Right atrium auricular region (tissue), 2 donors: ENCODE measurements around the gene ARF6. TPM values are rescaled to one million over a fixed set of nuclear protein-coding genes. Genes with fewer than 3 reads are reported as not detected.

ENCODE experiments used
- DNase-seq: peaks from one replicate; pipeline ENCODE4 v3.0.0-alpha.2; 2019; ENCODE audit warnings: low spot score
- H3K27ac ChIP-seq, 2 donors: fragments of 200-600 bp; sonication (generic); 1 replicate in 1 of 2; 2 replicates in 1 of 2; pipeline ENCODE4 v1.5.1; 2016 to 2019
- H3K27me3 ChIP-seq, 2 donors: fragments of 200-600 bp; sonication (generic); one replicate each; pipeline versions ENCODE4 v1.5.1 to v1.6.0; 2017 to 2019
- H3K36me3 ChIP-seq: fragments of 200-600 bp; sonication (generic); one replicate; pipeline ENCODE4 v1.5.1; 2016
- H3K4me1 ChIP-seq, 2 donors: fragments of 200-600 bp; sonication (generic); one replicate each; pipeline versions ENCODE4 v1.5.1 to v1.6.0; 2017 to 2019
- H3K4me3 ChIP-seq, 2 donors: fragments of 200-600 bp; sonication (generic); 1 replicate in 1 of 2; 2 replicates in 1 of 2; pipeline ENCODE4 v1.5.1; 2017 to 2019; ENCODE audit warnings: mild to moderate bottlenecking in 1 of 2, moderate library complexity in 1 of 2
- H3K9me3 ChIP-seq, 2 donors: fragments of 200-600 bp; sonication (generic); one replicate each; pipeline ENCODE4 v1.5.1; 2019
- total RNA-seq, 2 donors: library from RNA; depleted of rRNA; stranded (reverse); fragments of >200 nt; gene quantifications; one replicate each; pipeline ENCODE4 v1.1.0, GENCODE V29; 2016
- TF ChIP-seq, protein P1 (sequence below), 2 donors: fragments of 200-600 bp; sonication (generic); IDR thresholded peaks; one replicate each; pipeline ENCODE4 v1.5.1; 2019; ENCODE audit warnings: antibody characterized with exemption in 2 of 2

Gene ARF6
- 10 to 100 TPM; 21.4 to 25.1 TPM for total RNA-seq

DNA sequence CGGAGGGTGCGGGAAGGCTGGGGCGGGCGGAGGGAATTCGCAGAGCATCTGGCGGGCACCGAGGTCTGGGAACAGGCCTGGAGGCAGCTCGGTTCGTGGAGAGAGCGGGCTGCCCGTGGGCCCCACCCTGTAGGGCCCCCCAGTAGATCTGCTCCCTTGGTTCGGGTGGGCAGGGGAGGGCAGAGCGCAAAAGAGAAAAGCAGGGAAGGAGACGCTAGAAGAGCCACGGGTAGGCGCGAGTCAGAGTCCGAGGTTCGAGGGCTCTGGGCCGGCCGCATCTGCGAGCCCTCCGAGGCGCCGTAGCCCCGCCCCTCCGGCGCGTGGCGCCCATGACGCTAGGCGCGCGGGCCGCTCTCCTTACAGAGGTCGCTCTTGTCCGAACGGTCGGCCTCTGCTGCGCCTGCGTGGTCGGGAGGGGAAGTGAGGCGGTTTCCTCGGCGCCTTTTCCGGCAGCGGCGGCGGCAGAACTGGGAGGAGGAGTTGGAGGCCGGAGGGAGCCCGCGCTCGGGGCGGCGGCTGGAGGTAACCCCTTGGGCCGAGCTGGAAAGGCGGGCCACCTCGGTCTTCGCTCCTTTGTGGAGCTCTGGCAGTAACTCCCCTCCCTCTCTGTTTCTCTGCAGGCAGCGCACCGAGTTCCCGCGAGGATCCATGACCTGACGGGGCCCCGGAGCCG, at the start of gene ARF6:
ARF6 (plus strand) TSS at position 447 of the 673 bp plus-strand sequence. CDS start 655 bp downstream, outside the sequence.
- TF ChIP-seq, protein P1, sequence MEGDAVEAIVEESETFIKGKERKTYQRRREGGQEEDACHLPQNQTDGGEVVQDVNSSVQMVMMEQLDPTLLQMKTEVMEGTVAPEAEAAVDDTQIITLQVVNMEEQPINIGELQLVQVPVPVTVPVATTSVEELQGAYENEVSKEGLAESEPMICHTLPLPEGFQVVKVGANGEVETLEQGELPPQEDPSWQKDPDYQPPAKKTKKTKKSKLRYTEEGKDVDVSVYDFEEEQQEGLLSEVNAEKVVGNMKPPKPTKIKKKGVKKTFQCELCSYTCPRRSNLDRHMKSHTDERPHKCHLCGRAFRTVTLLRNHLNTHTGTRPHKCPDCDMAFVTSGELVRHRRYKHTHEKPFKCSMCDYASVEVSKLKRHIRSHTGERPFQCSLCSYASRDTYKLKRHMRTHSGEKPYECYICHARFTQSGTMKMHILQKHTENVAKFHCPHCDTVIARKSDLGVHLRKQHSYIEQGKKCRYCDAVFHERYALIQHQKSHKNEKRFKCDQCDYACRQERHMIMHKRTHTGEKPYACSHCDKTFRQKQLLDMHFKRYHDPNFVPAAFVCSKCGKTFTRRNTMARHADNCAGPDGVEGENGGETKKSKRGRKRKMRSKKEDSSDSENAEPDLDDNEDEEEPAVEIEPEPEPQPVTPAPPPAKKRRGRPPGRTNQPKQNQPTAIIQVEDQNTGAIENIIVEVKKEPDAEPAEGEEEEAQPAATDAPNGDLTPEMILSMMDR (IDR thresholded peaks at IDR 0.05) = peak in 1 of 2 donors; percentile 40
- no peaks in the 10 kb centered on the region for H3K27me3 ChIP-seq
- H3K9me3 ChIP-seq = no peaks in the 10 kb centered on the region
- peak within 1 kb of the TSS; percentile 100 for H3K27ac ChIP-seq
- H3K36me3 ChIP-seq = peaks cover 21% of the 10 kb centered on the region
- H3K4me3 ChIP-seq = peak within 1 kb of the TSS; percentile 99 to 100
- peak; percentile 98 for DNase-seq
- H3K4me1 ChIP-seq = peaks cover 0 to 41% of the 10 kb centered on the region in 2 donors

- TF ChIP-seq, protein P1 (IDR thresholded peaks at IDR 0.05) = no peak
- Histone ChIP-seq H3K36me3 (peaks cover 30% of the 10 kb centered on the region), H3K9me3 (no peaks in the 10 kb centered on the region), H3K27me3 (no peaks in the 10 kb centered on the region), H3K27ac (no peak overlapping the region), H3K4me1 (peaks cover 0 to 29% of the 10 kb centered on the region in 2 donors), H3K4me3 (no peak overlapping the region)
- no peak for DNase-seq
Measured at GRCh38 chr14:49849213-49849847, 43.6 kb upstream of the ARF6 start.

- Histone ChIP-seq H3K36me3 (peaks cover 11% of the 10 kb centered on the region), H3K27me3 (no peaks in the 10 kb centered on the region), H3K27ac (peak overlapping the region; percentile 83 to 90), H3K9me3 (no peaks in the 10 kb centered on the region), H3K4me1 (peaks cover 0 to 29% of the 10 kb centered on the region in 2 donors), H3K4me3 (peak overlapping the region; percentile 76 to 85)
- DNase-seq = no peak
- TF ChIP-seq, protein P1 (IDR thresholded peaks at IDR 0.05) = no peak
Measured at GRCh38 chr14:49851813-49852212, 41.1 kb upstream of the ARF6 start.

- DNase-seq = peak; percentile 82
- Histone ChIP-seq H3K4me1 (peaks cover 0 to 29% of the 10 kb centered on the region in 2 donors), H3K9me3 (no peaks in the 10 kb centered on the region), H3K36me3 (peaks cover 11% of the 10 kb centered on the region), H3K27me3 (no peaks in the 10 kb centered on the region), H3K27ac (peak within 1 kb of the TSS; percentile 83 to 90), H3K4me3 (peak within 1 kb of the TSS; percentile 76 to 85)
- TF ChIP-seq, protein P1 (IDR thresholded peaks at IDR 0.05) = peak; percentile 80 to 84
Measured at GRCh38 chr14:49852301-49853157, 40.4 kb upstream of the ARF6 start, which contains the start of gene NEMF. Gene NEMF, minus strand, starts transcription at chr14:49852788. Its CDS starts 35 bp downstream, at chr14:49852753.

DNA sequence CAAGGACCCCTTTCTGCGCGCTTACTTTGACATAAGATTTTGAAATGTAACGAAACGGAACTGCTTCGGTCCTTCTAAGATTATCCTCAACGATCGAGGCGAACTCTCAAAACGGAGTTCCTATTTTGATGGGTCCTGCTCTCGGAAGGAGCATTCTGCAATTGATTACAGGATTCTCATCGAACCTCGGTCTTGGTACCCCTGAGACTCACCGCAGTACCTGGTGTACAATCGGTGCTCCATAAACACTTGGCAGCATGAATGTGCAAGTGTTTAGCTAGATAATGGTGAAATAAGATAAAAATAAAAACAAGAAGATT, 39.8 kb upstream of the ARF6 start:
- TF ChIP-seq, protein P1 (IDR thresholded peaks at IDR 0.05) = no peak
- peak overlapping the region; percentile 76 to 85 for H3K4me3 ChIP-seq

More for the DNA sequence above, 39.8 kb upstream of the ARF6 start:
- H3K9me3 ChIP-seq = no peaks in the 10 kb centered on the region
- peaks cover 0 to 29% of the 10 kb centered on the region in 2 donors for H3K4me1 ChIP-seq
- H3K27ac ChIP-seq = peak overlapping the region; percentile 83 to 90
- no peaks in the 10 kb centered on the region for H3K27me3 ChIP-seq
- no peak for DNase-seq
- H3K36me3 ChIP-seq = peaks cover 11% of the 10 kb centered on the region
